Activated T-cell treated with anti-CD3 and anti-CD28 coated beads, Interleukin-2, amount 50 U/mL, for 48 hours (primary cell): Measurements from ENCODE around the gene SFXN4.
A peak's percentile ranks its signal among the peaks of the same experiment; 100 is the strongest.
"Not testable (repeated sequence)": the region's sequence is repeated elsewhere in the genome, so short reads cannot be mapped to it uniquely, and the experiment has no call there.

Source experiments
- DNase-seq, 2 experiments: peaks; one replicate each; pipeline ENCODE4 v3.0.0-alpha.2; 2020

Gene SFXN4

GRCh38 chr10:119105155-119105554, 60.4 kb downstream of the SFXN4 start:
- no peak for DNase-seq

- DNase-seq, result peak; percentile 50 to 53
Observed at GRCh38 chr10:119104654-119105015, 60.9 kb downstream of the SFXN4 start.

- DNase-seq, result peak; percentile 79 to 85
Observed at GRCh38 chr10:119103903-119104653, 61.4 kb downstream of the SFXN4 start, which contains the start of gene DENND10. Gene DENND10, plus strand, starts transcription at chr10:119104113. Its CDS starts 30 bp downstream, at chr10:119104143.

GRCh38 chr10:119103241-119103902, 62.1 kb downstream of the SFXN4 start:
- DNase-seq, result no peak

GRCh38 chr10:119101366-119102098, 64.0 kb downstream of the SFXN4 start:
- no peak for DNase-seq

GRCh38 chr10:119100434-119101238, 64.9 kb downstream of the SFXN4 start:
- no peak for DNase-seq

DNA sequence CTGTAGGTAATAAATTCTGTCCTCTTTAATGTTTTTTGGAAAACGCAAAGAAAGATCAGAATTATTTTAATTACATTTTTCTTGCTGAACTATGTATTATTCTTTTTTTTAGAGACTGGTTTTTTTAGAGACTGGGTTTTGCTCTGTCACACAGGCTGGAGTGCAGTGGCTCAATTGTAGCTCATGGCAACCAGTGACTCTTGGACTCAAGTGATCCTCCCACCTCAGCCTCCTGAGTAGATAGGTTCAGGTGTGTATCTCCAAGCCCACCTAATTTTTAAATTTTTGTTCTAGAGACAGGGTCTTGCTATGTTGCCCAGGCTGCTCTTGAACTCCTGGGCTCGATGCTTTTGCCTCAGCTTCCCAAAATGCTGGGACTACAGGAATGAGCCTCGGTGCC, 66.9 kb downstream of the SFXN4 start:
- no peak for DNase-seq

- DNase-seq, result not testable (repeated sequence)
Observed at GRCh38 chr10:119096641-119097415, 68.7 kb downstream of the SFXN4 start.

- no peak for DNase-seq
Observed at GRCh38 chr10:119095640-119096039, 69.9 kb downstream of the SFXN4 start.

DNA sequence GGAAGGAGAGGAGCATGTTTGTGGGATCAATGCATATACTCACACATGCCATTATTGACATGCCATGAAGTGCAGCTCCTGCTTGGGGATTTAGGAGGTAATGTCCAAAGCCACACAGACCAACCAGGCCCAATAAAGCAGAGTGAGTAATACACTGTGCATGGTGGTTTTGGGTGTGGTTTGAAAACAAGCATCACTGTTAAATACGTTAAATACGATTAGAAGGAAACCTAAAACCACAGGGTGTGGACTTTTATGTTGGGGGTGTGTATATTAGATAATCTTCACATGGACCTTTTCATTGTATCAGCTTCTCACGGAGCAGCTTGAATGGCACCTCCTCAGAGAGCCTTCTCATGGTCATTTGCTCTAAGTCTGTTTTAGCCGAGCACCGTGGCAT, 74.5 kb downstream of the SFXN4 start:
- DNase-seq, result no peak
